Neuronal stem cell (in vitro differentiated cells): ENCODE results near the gene ITPR2.

ENCODE experiments used
- DNase-seq: peaks from one replicate; pipeline ENCODE4 v3.0.0-alpha.2; 2013; ENCODE audit warnings: low spot score
- H2AFZ ChIP-seq: one replicate; pipeline ENCODE4 v1.6.1; 2013; ENCODE audit warnings: mild to moderate bottlenecking, low read length, inconsistent platforms
- H2AK5ac ChIP-seq: 2 replicates; pipeline ENCODE4 v1.6.1; 2013; ENCODE audit warnings: low read depth, mild to moderate bottlenecking, inconsistent platforms, low read length, moderate library complexity, mixed read lengths
- H2BK120ac ChIP-seq: 2 replicates; pipeline ENCODE4 v1.6.1; 2013; ENCODE audit warnings: low read depth, mild to moderate bottlenecking, inconsistent platforms, low read length, moderate library complexity, mixed read lengths
- H2BK12ac ChIP-seq: one replicate; pipeline ENCODE4 v1.6.1; 2013; ENCODE audit warnings: low read length, inconsistent platforms
- H2BK15ac ChIP-seq: 2 replicates; pipeline ENCODE4 v1.6.1; 2013; ENCODE audit warnings: mild to moderate bottlenecking, low read length, inconsistent platforms, mixed read lengths
- H2BK5ac ChIP-seq: one replicate; pipeline ENCODE4 v1.6.1; 2013; ENCODE audit warnings: inconsistent platforms, mild to moderate bottlenecking, low read length, moderate library complexity
- H3K14ac ChIP-seq: one replicate; pipeline ENCODE4 v1.6.1; 2013; ENCODE audit warnings: low read length, inconsistent platforms
- H3K18ac ChIP-seq: 2 replicates; pipeline ENCODE4 v1.6.1; 2013; ENCODE audit warnings: low read length, inconsistent platforms
- H3K23ac ChIP-seq: 2 replicates; pipeline ENCODE4 v1.6.1; 2013; ENCODE audit warnings: low read depth, mild to moderate bottlenecking, mixed read lengths, low read length, inconsistent platforms; ENCODE audit not compliant: poor library complexity
- H3K27ac ChIP-seq: replicated peaks from 3 replicates; pipeline ENCODE4 v1.5.1; 2013; ENCODE audit warnings: low read length, inconsistent platforms
- H3K27me3 ChIP-seq, 3 experiments: 2 replicates each; pipeline ENCODE4 v1.6.1; 2013; ENCODE audit warnings: low read length in 3 of 3, mild to moderate bottlenecking in 2 of 3, inconsistent platforms in 1 of 3, low read depth in 1 of 3, mixed read lengths in 1 of 3, moderate library complexity in 1 of 3; ENCODE audit not compliant: control insufficient read depth in 3 of 3, insufficient read depth in 3 of 3
- H3K36me3 ChIP-seq, 2 donors: replicated peaks in 1 of 2; 2 replicates each; pipeline ENCODE4 v1.6.1; 2013; ENCODE audit warnings: low read length in 2 of 2; ENCODE audit not compliant: control insufficient read depth in 2 of 2, insufficient read depth in 2 of 2
- H3K4ac ChIP-seq: 2 replicates; pipeline ENCODE4 v1.6.1; 2013; ENCODE audit warnings: inconsistent platforms, mild to moderate bottlenecking, low read length, moderate library complexity
- H3K4me1 ChIP-seq, 2 donors: 1 replicate in 1 of 2; 2 replicates in 1 of 2; pipeline ENCODE4 v1.6.1; 2013; ENCODE audit warnings: low read length in 2 of 2, low read depth in 1 of 2; ENCODE audit not compliant: control insufficient read depth in 2 of 2, insufficient read depth in 1 of 2
- H3K4me2 ChIP-seq: one replicate; pipeline ENCODE4 v1.6.1; 2013; ENCODE audit warnings: mild to moderate bottlenecking, low read length, inconsistent platforms; ENCODE audit not compliant: insufficient read depth, poor library complexity, severe bottlenecking
- H3K4me3 ChIP-seq, 2 donors: 2 replicates each; pipeline ENCODE4 v1.5.1; 2013; ENCODE audit warnings: low read length in 2 of 2, mild to moderate bottlenecking in 2 of 2, inconsistent platforms in 1 of 2, moderate library complexity in 1 of 2
- H3K79me1 ChIP-seq: one replicate; pipeline ENCODE4 v1.6.1; 2013; ENCODE audit warnings: low read depth, mild to moderate bottlenecking, inconsistent platforms, low read length, moderate library complexity
- H3K9ac ChIP-seq: one replicate; pipeline ENCODE4 v1.6.1; 2013; ENCODE audit warnings: mild to moderate bottlenecking, low read depth, low read length, inconsistent platforms; ENCODE audit not compliant: poor library complexity
- H3K9me3 ChIP-seq, 2 donors: replicated peaks in 1 of 2; 2 replicates each; pipeline versions ENCODE3 to v1.6.1; 2013; ENCODE audit warnings: low read length in 2 of 2, mild to moderate bottlenecking in 2 of 2, inconsistent platforms in 1 of 2, low read depth in 1 of 2, mixed read lengths in 1 of 2, moderate library complexity in 1 of 2; ENCODE audit not compliant: control insufficient read depth in 2 of 2, insufficient read depth in 1 of 2
- H4K8ac ChIP-seq: one replicate; pipeline ENCODE4 v1.6.1; 2013; ENCODE audit warnings: low read depth, mild to moderate bottlenecking, inconsistent platforms, low read length, moderate library complexity
- H4K91ac ChIP-seq: one replicate; pipeline ENCODE4 v1.6.1; 2013; ENCODE audit warnings: low read length, low read depth, mild to moderate bottlenecking, inconsistent platforms; ENCODE audit not compliant: poor library complexity
- WGBS, 2 donors: extraction: QIAGEN DNeasy Blood & Tissue Kit; methylation state at CpG; one replicate each; pipeline ENCODE4 v1.1.7; 2013; ENCODE audit warnings: missing lambda C conversion rate in 2 of 2, mixed read lengths in 1 of 2; ENCODE audit not compliant: insufficient read length in 2 of 2, insufficient replicate concordance in 1 of 2; ENCODE audit errors: extremely low coverage in 2 of 2; 5-methylcytosine and 5-hydroxymethylcytosine counted together

Gene ITPR2

DNA sequence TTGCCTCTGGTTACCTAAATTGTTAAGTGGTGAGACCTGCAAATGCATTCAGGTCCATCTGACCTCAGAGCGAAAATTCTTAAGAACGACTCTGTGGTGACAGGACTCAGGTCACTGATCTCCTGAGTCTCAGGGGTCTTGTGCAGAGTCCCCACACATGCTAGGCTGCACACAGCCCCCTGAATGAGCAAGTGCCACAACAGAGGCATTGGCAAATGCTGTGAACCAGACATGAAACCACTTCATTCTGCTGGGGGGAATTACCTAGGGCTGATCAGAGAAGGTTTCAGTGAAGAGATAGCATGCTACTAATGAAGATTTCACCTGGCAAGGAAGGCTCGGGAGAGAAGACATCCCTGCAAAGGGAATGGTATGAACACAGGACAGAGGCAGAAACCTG is 281.6 kb downstream of the ITPR2 start:
- Histone ChIP-seq H3K9ac (no peak overlapping the region), H2BK12ac (no peak overlapping the region), H3K4me2 (no peak overlapping the region), H3K23ac (no peak overlapping the region), H3K36me3 (no peaks in the 10 kb centered on the region), H4K8ac (no peak overlapping the region), H4K91ac (no peak overlapping the region), H3K27me3 (no peaks in the 10 kb centered on the region), H2AK5ac (no peak overlapping the region), H2BK120ac (no peak overlapping the region), H3K4me3 (no peak overlapping the region), H3K14ac (no peak overlapping the region), H3K4me1 (no peaks in the 10 kb centered on the region), H3K4ac (no peak overlapping the region), H3K27ac (no peak overlapping the region), H2AFZ (no peak overlapping the region), H2BK15ac (no peak overlapping the region), H3K79me1 (no peaks in the 10 kb centered on the region), H3K18ac (no peak overlapping the region), H2BK5ac (no peak overlapping the region), H3K9me3 (no peaks in the 10 kb centered on the region)
- no CpG with 5 or more reads among the region's 3 CpGs for WGBS, 2 donors
- no peak for DNase-seq

DNA sequence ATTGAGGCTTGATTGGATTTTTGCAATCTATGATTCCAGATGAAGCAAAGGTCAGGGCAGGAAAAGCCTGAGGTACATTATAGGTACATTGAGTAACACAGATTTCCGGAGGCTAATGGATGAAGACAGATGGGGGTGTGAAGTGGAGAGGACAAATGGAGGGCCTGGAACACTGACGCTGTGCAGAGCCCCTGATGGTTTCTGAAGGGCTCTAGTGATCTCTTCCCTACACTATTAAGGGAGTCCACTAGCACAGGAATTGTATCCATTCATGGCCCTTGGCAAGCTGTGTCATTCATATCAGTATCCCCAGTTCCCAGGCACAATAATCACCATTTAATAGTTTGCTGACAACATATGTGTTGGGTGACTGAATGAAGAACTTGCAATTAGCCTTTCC is 284.8 kb downstream of the ITPR2 start:
- Histone ChIP-seq H4K91ac (no peak overlapping the region), H2BK15ac (no peak overlapping the region), H3K4me1 (no peaks in the 10 kb centered on the region), H3K9me3 (peaks cover 2 to 5% of the 10 kb centered on the region in 2 donors), H2AK5ac (no peak overlapping the region), H3K27me3 (no peaks in the 10 kb centered on the region), H3K4me2 (no peak overlapping the region), H2BK120ac (no peak overlapping the region), H3K18ac (no peak overlapping the region), H2AFZ (no peak overlapping the region), H2BK12ac (no peak overlapping the region), H3K9ac (no peak overlapping the region), H3K36me3 (no peaks in the 10 kb centered on the region), H3K4me3 (no peak overlapping the region), H3K79me1 (no peaks in the 10 kb centered on the region), H3K23ac (no peak overlapping the region), H4K8ac (no peak overlapping the region), H2BK5ac (no peak overlapping the region), H3K14ac (no peak overlapping the region), H3K4ac (no peak overlapping the region), H3K27ac (no peak overlapping the region)
- no CpG with 5 or more reads among the region's 2 CpGs for WGBS, 2 donors
- no peak for DNase-seq

DNA sequence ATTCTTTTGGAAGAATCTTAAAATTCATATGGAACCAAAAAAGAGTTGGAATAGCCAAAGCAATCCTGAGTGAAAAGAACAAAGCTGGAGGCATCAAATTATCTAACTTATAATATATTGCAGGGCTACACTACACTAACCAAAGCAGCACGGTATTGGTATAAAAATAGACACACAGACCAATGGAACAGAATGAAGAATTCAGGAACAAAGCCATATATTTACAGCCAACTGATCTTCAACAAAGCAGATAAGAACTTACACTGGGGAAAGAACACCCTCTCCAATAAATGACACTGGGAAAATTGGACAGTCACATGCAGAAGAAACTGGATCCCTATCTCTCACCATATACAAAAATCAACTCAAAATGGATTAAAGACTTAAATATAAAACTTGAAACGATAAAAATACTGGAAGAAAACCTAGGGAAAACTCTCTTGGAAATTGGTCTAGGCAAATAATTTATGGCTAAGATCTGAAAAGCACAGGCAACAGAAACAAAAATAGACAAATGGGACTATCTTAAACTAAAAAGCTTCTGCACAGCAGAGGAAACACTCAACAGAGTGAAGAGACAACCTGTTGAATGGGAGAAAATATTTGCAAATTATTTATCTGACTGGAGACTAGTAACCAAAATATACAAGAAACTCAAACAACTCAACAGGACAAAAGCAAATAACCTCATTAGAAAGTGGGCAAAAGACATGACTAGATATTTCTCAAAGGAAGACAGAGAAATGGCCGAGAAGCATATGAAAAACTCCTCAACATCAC is 286.3 kb downstream of the ITPR2 start:
- Histone ChIP-seq H3K9ac (no peak overlapping the region), H3K36me3 (no peaks in the 10 kb centered on the region), H3K4ac (no peak overlapping the region), H4K8ac (no peak overlapping the region), H3K4me1 (no peaks in the 10 kb centered on the region), H2BK15ac (no peak overlapping the region), H4K91ac (no peak overlapping the region), H3K9me3 (peaks cover 2 to 5% of the 10 kb centered on the region in 2 donors), H2AFZ (no peak overlapping the region), H3K79me1 (no peaks in the 10 kb centered on the region), H3K4me3 (no peak overlapping the region), H3K23ac (no peak overlapping the region), H2AK5ac (no peak overlapping the region), H3K18ac (no peak overlapping the region), H3K4me2 (no peak overlapping the region), H3K27ac (no peak overlapping the region), H3K27me3 (no peaks in the 10 kb centered on the region), H2BK5ac (no peak overlapping the region), H2BK120ac (no peak overlapping the region), H3K14ac (no peak overlapping the region), H2BK12ac (no peak overlapping the region)
- WGBS, 2 donors = no CpG with 5 or more reads among the region's 3 CpGs
- no peak for DNase-seq

GRCh38 chr12:26539131-26539530 is 293.9 kb downstream of the ITPR2 start:
- Histone ChIP-seq H2BK15ac (no peak overlapping the region), H3K79me1 (no peaks in the 10 kb centered on the region), H2BK5ac (no peak overlapping the region), H3K4ac (no peak overlapping the region), H4K91ac (no peak overlapping the region), H3K27me3 (no peaks in the 10 kb centered on the region), H3K4me3 (no peak overlapping the region), H2BK12ac (no peak overlapping the region), H3K23ac (no peak overlapping the region), H2AFZ (no peak overlapping the region), H3K4me2 (no peak overlapping the region), H2AK5ac (no peak overlapping the region), H3K9ac (no peak overlapping the region), H4K8ac (no peak overlapping the region), H3K4me1 (peaks cover 0 to 2% of the 10 kb centered on the region in 2 donors), H3K18ac (no peak overlapping the region), H3K14ac (no peak overlapping the region), H3K9me3 (no peaks in the 10 kb centered on the region), H3K36me3 (no peaks in the 10 kb centered on the region), H3K27ac (no peak overlapping the region), H2BK120ac (no peak overlapping the region)
- no CpG with 5 or more reads among the region's 4 CpGs for WGBS, 2 donors
- DNase-seq = no peak
